Activated CD4-positive, alpha-beta T cell treated with anti-CD3 and anti-CD28 coated beads for 36 hours (primary cell): ENCODE data around the gene MPO. TPM values are rescaled to one million over a fixed set of nuclear protein-coding genes. Genes with fewer than 3 reads are reported as not detected.
A peak's percentile ranks its signal among the peaks of the same experiment; 100 is the strongest.

Experiments used
- ATAC-seq: fragments of 200-7000 bp; cut with Tn5 transposase; one replicate; pipeline ENCODE4 v1.10.0; 2021; ENCODE audit warnings: mild to moderate bottlenecking, moderate library complexity
- CTCF ChIA-PET: fragments of 350-600 bp; sonication (Branson Sonifier 250); formaldehyde crosslinking; loops from one replicate; lab custom pipeline; 2021; ENCODE audit warnings: antibody characterized with exemption; lab: Charles Lee
- POLR2A ChIA-PET: fragments of 350-600 bp; sonication (Branson Sonifier 250); formaldehyde crosslinking; loops from one replicate; lab custom pipeline; 2021; ENCODE audit warnings: antibody characterized with exemption, inconsistent platforms; lab: Charles Lee
- DNase-seq: peaks from one replicate; pipeline ENCODE4 v3.0.0-alpha.2; 2020
- H3K27ac Mint-ChIP-seq: one replicate; pipeline ENCODE4 v1.8.0; 2021; ENCODE audit warnings: mixed read lengths
- H3K27me3 Mint-ChIP-seq: one replicate; pipeline ENCODE4 v1.8.0; 2021; ENCODE audit warnings: mixed read lengths
- H3K36me3 Mint-ChIP-seq: one replicate; pipeline ENCODE4 v1.8.0; 2021; ENCODE audit warnings: low read depth, mixed read lengths
- H3K4me1 Mint-ChIP-seq: one replicate; pipeline ENCODE4 v1.8.0; 2021; ENCODE audit warnings: mixed read lengths
- H3K4me3 Mint-ChIP-seq: one replicate; pipeline ENCODE4 v1.8.0; 2021; ENCODE audit warnings: mild to moderate bottlenecking, moderate library complexity, mixed read lengths
- H3K9me3 Mint-ChIP-seq: one replicate; pipeline ENCODE4 v1.8.0; 2021; ENCODE audit warnings: low read depth, mixed read lengths
- intact Hi-C, 2 experiments: fragments of 100-400 bp; cut with DNase I in 1 of 2; cut with micrococcal nuclease in 1 of 2; formaldehyde crosslinking; loops; one replicate each; pipeline versions ENCODE4 v1.14.2 to v1.15.1; 2022 to 2024; cut with DNase I, micrococcal nuclease
- total RNA-seq, 2 experiments: library from RNA; stranded (reverse); gene quantifications; one replicate each; pipeline ENCODE4 v1.2.3, GENCODE V29; 2021

Gene MPO
- total RNA-seq, 2 experiments from 2014 or later, result 0.07 TPM; not detected in 1

GRCh38 chr17:58325289-58325726, 44.6 kb upstream of the MPO start:
- H3K27ac Mint-ChIP-seq, result no peak overlapping the region
- no peak overlapping the region for H3K4me3 Mint-ChIP-seq
- H3K27me3 Mint-ChIP-seq, result no peaks in the 10 kb centered on the region
- ATAC-seq, result no peak
- no peaks in the 10 kb centered on the region for H3K9me3 Mint-ChIP-seq
- peaks cover 23% of the 10 kb centered on the region for H3K36me3 Mint-ChIP-seq
- peak; percentile 50 for DNase-seq
- H3K4me1 Mint-ChIP-seq, result peaks cover 34% of the 10 kb centered on the region
- CTCF ChIA-PET, result interaction anchor here (1.1 to 3.5 kb wide), 6 partner anchors 8 to 125 kb away, joined by 3 to 17 read pairs (median 8); partner anchors contain the start of genes RNF43 and SUPT4H1
- POLR2A ChIA-PET, result interaction anchor here (0.9 to 4.1 kb wide), 6 partner anchors 8 to 306 kb away, joined by 3 to 26 read pairs (median 10); partner anchors contain the start of gene SUPT4H1
- intact Hi-C loops, result no loop called here

GRCh38 chr17:58324409-58325288, 43.9 kb upstream of the MPO start:
- intact Hi-C loops, result no loop called here
- Mint-ChIP-seq H3K9me3 (no peaks in the 10 kb centered on the region), H3K27ac (no peak overlapping the region), H3K4me3 (no peak overlapping the region), H3K27me3 (no peaks in the 10 kb centered on the region), H3K4me1 (peaks cover 34% of the 10 kb centered on the region), H3K36me3 (peaks cover 18% of the 10 kb centered on the region)
- ATAC-seq (no peak), DNase-seq (peak; percentile 43)
- ChIA-PET POLR2A (interaction anchor here (1.5 to 4.1 kb wide), 5 partner anchors 7 to 28 kb away, joined by 7 to 26 read pairs (median 10); partner anchors contain the start of gene SUPT4H1), CTCF (interaction anchor here (0.7 to 1.8 kb wide), 2 partner anchors 7 to 27 kb away, joined by 3 to 13 read pairs; partner anchors contain the start of gene SUPT4H1)

- H3K36me3 Mint-ChIP-seq, result peaks cover 12% of the 10 kb centered on the region
- ChIA-PET POLR2A (interaction anchor here (1.0 to 2.1 kb wide), 3 partner anchors 20 to 272 kb away, joined by 3 to 7 read pairs (median 5); no protein-coding TSS in a partner anchor), CTCF (interaction anchor here (0.7 kb wide), 1 partner anchor 28 kb away, joined by 3 read pairs; the partner anchor contains the start of gene SUPT4H1)
- ATAC-seq, result no peak
- H3K4me3 Mint-ChIP-seq, result no peak overlapping the region
- H3K27me3 Mint-ChIP-seq, result no peaks in the 10 kb centered on the region
- intact Hi-C loops, result no loop called here
- no peak overlapping the region for H3K27ac Mint-ChIP-seq
- H3K9me3 Mint-ChIP-seq, result no peaks in the 10 kb centered on the region
- no peak for DNase-seq
- peaks cover 28% of the 10 kb centered on the region for H3K4me1 Mint-ChIP-seq
Observed at GRCh38 chr17:58324056-58324408, 43.3 kb upstream of the MPO start.

- DNase-seq (no peak), ATAC-seq (no peak)
- POLR2A ChIA-PET, result interaction anchor here (0.7 to 2.5 kb wide), 5 partner anchors 16 to 271 kb away, joined by 3 to 7 read pairs (median 5); no protein-coding TSS in a partner anchor
- intact Hi-C loops, result no loop called here
- Mint-ChIP-seq H3K27me3 (no peaks in the 10 kb centered on the region), H3K27ac (no peak overlapping the region), H3K4me1 (peaks cover 26% of the 10 kb centered on the region), H3K36me3 (peaks cover 9% of the 10 kb centered on the region), H3K9me3 (no peaks in the 10 kb centered on the region), H3K4me3 (no peak overlapping the region)
- CTCF ChIA-PET, result interaction anchor here (0.7 kb wide), 2 partner anchors 21 to 28 kb away, joined by 3 read pairs; partner anchors contain the start of gene SUPT4H1
Observed at GRCh38 chr17:58323366-58324055, 42.8 kb upstream of the MPO start.

GRCh38 chr17:58322581-58323185, 41.9 kb upstream of the MPO start:
- Mint-ChIP-seq H3K9me3 (no peaks in the 10 kb centered on the region), H3K36me3 (peaks cover 4% of the 10 kb centered on the region), H3K27me3 (no peaks in the 10 kb centered on the region), H3K4me1 (peaks cover 24% of the 10 kb centered on the region), H3K27ac (no peak overlapping the region), H3K4me3 (no peak overlapping the region)
- intact Hi-C loops, result no loop called here
- ChIA-PET POLR2A (interaction anchor here (0.7 to 2.5 kb wide), 4 partner anchors 10 to 24 kb away, joined by 4 to 7 read pairs (median 6); no protein-coding TSS in a partner anchor), CTCF (interaction anchor here (0.9 kb wide), 1 partner anchor 22 kb away, joined by 4 read pairs; no protein-coding TSS in a partner anchor)
- no peak for ATAC-seq
- no peak for DNase-seq

- H3K9me3 Mint-ChIP-seq, result no peaks in the 10 kb centered on the region
- no peak overlapping the region for H3K4me3 Mint-ChIP-seq
- no peaks in the 10 kb centered on the region for H3K27me3 Mint-ChIP-seq
- DNase-seq (no peak), ATAC-seq (no peak)
- H3K27ac Mint-ChIP-seq, result peak overlapping the region; percentile 25
- CTCF ChIA-PET, result interaction anchor here (0.9 kb wide), 1 partner anchor 22 kb away, joined by 4 read pairs; no protein-coding TSS in a partner anchor
- peaks cover 4% of the 10 kb centered on the region for H3K36me3 Mint-ChIP-seq
- POLR2A ChIA-PET, result interaction anchor here (0.9 to 2.5 kb wide), 2 partner anchors 17 to 23 kb away, joined by 4 to 7 read pairs; no protein-coding TSS in a partner anchor
- intact Hi-C loops, result no loop called here
- H3K4me1 Mint-ChIP-seq, result peaks cover 25% of the 10 kb centered on the region
Observed at GRCh38 chr17:58321571-58322525, 41.1 kb upstream of the MPO start.

- intact Hi-C loops, result no loop called here
- Mint-ChIP-seq H3K36me3 (peaks cover 3% of the 10 kb centered on the region), H3K4me1 (peaks cover 19% of the 10 kb centered on the region), H3K4me3 (no peak overlapping the region), H3K27ac (no peak overlapping the region), H3K27me3 (no peaks in the 10 kb centered on the region), H3K9me3 (no peaks in the 10 kb centered on the region)
- no peak for ATAC-seq
- no peak for DNase-seq
- ChIA-PET POLR2A (interaction anchor here (0.9 kb wide), 1 partner anchor 24 kb away, joined by 4 read pairs; no protein-coding TSS in a partner anchor), CTCF (no interaction called here)
Observed at GRCh38 chr17:58320570-58321323, 40.0 kb upstream of the MPO start.

- H3K36me3 Mint-ChIP-seq, result peaks cover 3% of the 10 kb centered on the region
- no peaks in the 10 kb centered on the region for H3K27me3 Mint-ChIP-seq
- ATAC-seq (no peak), DNase-seq (no peak)
- H3K27ac Mint-ChIP-seq, result no peak overlapping the region
- CTCF ChIA-PET, result no interaction called here
- H3K4me3 Mint-ChIP-seq, result no peak overlapping the region
- intact Hi-C loops, result no loop called here
- POLR2A ChIA-PET, result no interaction called here
- peaks cover 17% of the 10 kb centered on the region for H3K4me1 Mint-ChIP-seq
- no peaks in the 10 kb centered on the region for H3K9me3 Mint-ChIP-seq
Observed at GRCh38 chr17:58320163-58320558, 39.4 kb upstream of the MPO start.
